H7 (cell line): Measurements from ENCODE around the gene PLEKHG5. TPM values are rescaled to one million over a fixed set of nuclear protein-coding genes. Genes with fewer than 3 reads are reported as not detected.

Source experiments
- DNase-seq: peaks from one replicate; pipeline ENCODE4 v3.0.0; 2012
- H3K27me3 ChIP-seq: 2 replicates; pipeline ENCODE4 v1.6.0; 2011; ENCODE audit warnings: mild to moderate bottlenecking, low read length; ENCODE audit not compliant: control insufficient read depth, insufficient read depth
- H3K36me3 ChIP-seq: replicated peaks from 2 replicates; pipeline ENCODE4 v1.5.1; 2011; ENCODE audit warnings: low read length; ENCODE audit not compliant: control insufficient read depth, insufficient read depth
- H3K4me3 ChIP-seq: 2 replicates; pipeline ENCODE4 v1.5.1; 2011; ENCODE audit warnings: low read depth, mild to moderate bottlenecking, control low read depth, low read length, moderate library complexity; ENCODE audit not compliant: insufficient read depth
- total RNA-seq: library from RNA; depleted of rRNA; stranded (reverse); fragments of >200 nt; shearing (Covaris generic); gene quantifications from 2 replicates; pipeline ENCODE4 v1.2.3, GENCODE V29; 2014; rRNA removed

Gene PLEKHG5
- 17.2 and 27.4 TPM in 2 replicates for total RNA-seq

DNA sequence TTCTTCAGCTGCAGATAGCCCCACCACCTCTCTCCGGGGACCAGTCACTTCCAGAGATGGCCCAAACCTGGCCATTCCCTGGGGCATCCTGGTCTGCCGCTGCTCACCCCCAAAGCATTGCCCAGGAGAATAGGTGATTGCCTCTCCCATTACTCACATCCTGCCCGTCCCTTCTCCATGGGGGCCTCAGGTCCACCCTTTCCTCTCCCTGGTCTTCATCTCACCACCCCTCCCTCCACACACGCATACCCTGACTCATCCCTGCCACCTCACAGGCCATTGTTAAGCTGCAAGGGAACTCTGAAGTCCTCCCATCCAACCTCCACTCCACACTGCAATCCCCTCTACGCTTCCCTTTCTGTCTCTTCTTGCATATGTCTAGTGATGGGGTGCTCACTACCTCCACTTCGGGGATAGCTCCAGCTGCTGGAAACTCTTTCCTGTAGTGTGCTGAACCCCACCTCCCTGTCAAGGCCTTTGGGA is at the start of gene PLEKHG5:
PLEKHG5 (minus strand) TSS at position 188 of the 483 bp plus-strand sequence. CDS start 14,096 bp downstream, outside the sequence.
- no peak for DNase-seq
- Histone ChIP-seq H3K27me3 (peaks cover 9% of the 10 kb centered on the region), H3K4me3 (peak within 1 kb of the TSS; percentile 74), H3K36me3 (no peaks in the 10 kb centered on the region)

GRCh38 chr1:6538956-6539355 is 47.5 kb upstream of the PLEKHG5 start:
- H3K4me3 ChIP-seq: no peak overlapping the region
- H3K27me3 ChIP-seq: no peaks in the 10 kb centered on the region
- peaks cover 7% of the 10 kb centered on the region for H3K36me3 ChIP-seq
- DNase-seq: no peak

GRCh38 chr1:6536291-6536690 is 44.8 kb upstream of the PLEKHG5 start:
- DNase-seq: no peak
- no peak overlapping the region for H3K4me3 ChIP-seq
- peaks cover 14% of the 10 kb centered on the region for H3K36me3 ChIP-seq
- no peaks in the 10 kb centered on the region for H3K27me3 ChIP-seq

DNA sequence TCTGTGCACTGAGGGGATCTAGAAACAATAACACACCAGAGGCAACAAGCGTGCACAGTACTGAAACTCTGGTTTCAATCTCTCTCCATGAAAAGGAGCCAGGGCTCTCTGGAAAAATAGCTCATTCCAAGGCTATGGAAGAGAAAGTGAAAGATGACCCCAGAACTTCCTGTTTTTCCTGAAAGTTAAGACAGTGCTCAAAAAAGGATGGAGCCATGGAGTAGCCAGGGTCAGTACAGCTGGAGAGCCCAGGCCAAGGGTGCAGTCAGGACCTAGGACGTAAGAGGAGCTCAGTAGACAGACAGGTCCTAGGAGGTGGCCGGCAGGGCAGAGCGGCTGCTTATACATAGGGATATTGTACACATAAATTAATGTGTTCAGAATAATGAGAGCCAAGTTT is 43.7 kb upstream of the PLEKHG5 start:
- Histone ChIP-seq H3K36me3 (peaks cover 19% of the 10 kb centered on the region), H3K27me3 (no peaks in the 10 kb centered on the region), H3K4me3 (no peak overlapping the region)
- DNase-seq: no peak

- H3K4me3 ChIP-seq: no peak overlapping the region
- no peaks in the 10 kb centered on the region for H3K27me3 ChIP-seq
- no peak for DNase-seq
- H3K36me3 ChIP-seq: peaks cover 19% of the 10 kb centered on the region
These were observed 42.9 kb upstream of the PLEKHG5 start for GRCh38 chr1:6534248-6534822.

GRCh38 chr1:6531996-6532395 is 40.5 kb upstream of the PLEKHG5 start:
- H3K27me3 ChIP-seq: no peaks in the 10 kb centered on the region
- DNase-seq: no peak
- peaks cover 29% of the 10 kb centered on the region for H3K36me3 ChIP-seq
- no peak overlapping the region for H3K4me3 ChIP-seq

- H3K36me3 ChIP-seq: peaks cover 35% of the 10 kb centered on the region
- no peak for DNase-seq
- no peaks in the 10 kb centered on the region for H3K27me3 ChIP-seq
- H3K4me3 ChIP-seq: no peak overlapping the region
These were observed 39.2 kb upstream of the PLEKHG5 start for GRCh38 chr1:6530504-6531160.

DNA sequence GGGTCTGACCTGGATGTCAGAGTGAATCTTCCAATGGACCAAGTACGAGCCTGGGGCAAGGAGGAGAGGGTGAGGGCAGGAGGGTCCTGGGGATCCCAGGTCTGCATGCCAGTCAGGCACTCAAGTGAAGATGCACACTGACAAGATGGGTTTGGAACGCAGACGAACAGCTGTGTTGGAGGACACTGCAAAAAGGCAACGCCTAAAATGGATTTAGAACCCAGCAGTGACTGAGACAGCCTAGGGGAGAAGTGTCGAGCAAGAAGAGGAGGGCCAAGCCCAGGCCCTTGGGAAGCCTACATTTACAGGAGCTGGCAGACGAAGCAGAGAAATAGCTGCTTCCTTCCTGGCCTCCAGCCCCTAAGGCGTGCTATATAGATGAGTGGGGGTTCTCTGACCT is 37.0 kb upstream of the PLEKHG5 start:
- Histone ChIP-seq H3K4me3 (no peak overlapping the region), H3K27me3 (no peaks in the 10 kb centered on the region), H3K36me3 (peaks cover 36% of the 10 kb centered on the region)
- no peak for DNase-seq

DNA sequence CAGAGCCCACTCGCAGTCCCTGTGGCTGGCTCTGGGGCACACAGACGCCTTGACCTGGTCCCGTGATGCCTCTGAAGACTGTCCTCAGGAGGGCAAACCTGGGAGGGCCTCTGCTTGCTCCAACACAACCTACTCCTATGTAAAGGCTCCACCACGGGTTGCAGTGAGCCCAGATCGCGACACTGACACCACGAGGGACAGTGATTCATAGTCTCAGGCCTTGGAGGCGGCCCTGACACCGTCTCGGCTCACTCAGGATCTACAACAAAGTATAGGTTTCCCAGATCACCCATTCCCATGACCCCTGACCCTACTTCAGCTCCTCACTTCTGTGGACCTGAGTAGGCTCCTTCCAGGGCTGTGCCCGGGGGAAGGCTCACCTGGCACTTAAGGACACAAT is 34.8 kb upstream of the PLEKHG5 start:
- peaks cover 23% of the 10 kb centered on the region for H3K36me3 ChIP-seq
- DNase-seq: no peak
- no peaks in the 10 kb centered on the region for H3K27me3 ChIP-seq
- no peak overlapping the region for H3K4me3 ChIP-seq

GRCh38 chr1:6523566-6523965 is 32.1 kb upstream of the PLEKHG5 start:
- H3K27me3 ChIP-seq: no peaks in the 10 kb centered on the region

GRCh38 chr1:6521536-6521935 is 30.1 kb upstream of the PLEKHG5 start:
- H3K27me3 ChIP-seq: no peaks in the 10 kb centered on the region
- no peak for DNase-seq

More at GRCh38 chr1:6523566-6523965, 32.1 kb upstream of the PLEKHG5 start:
- DNase-seq: peak; percentile 89
- Histone ChIP-seq H3K36me3 (peaks cover 14% of the 10 kb centered on the region), H3K4me3 (no peak overlapping the region)

GRCh38 chr1:6519935-6520671 is 28.6 kb upstream of the PLEKHG5 start:
- DNase-seq: peak; percentile 93
- Histone ChIP-seq H3K4me3 (no peak overlapping the region), H3K36me3 (no peaks in the 10 kb centered on the region), H3K27me3 (no peaks in the 10 kb centered on the region)

More at GRCh38 chr1:6521536-6521935, 30.1 kb upstream of the PLEKHG5 start:
- peaks cover 7% of the 10 kb centered on the region for H3K36me3 ChIP-seq
- H3K4me3 ChIP-seq: no peak overlapping the region

DNA sequence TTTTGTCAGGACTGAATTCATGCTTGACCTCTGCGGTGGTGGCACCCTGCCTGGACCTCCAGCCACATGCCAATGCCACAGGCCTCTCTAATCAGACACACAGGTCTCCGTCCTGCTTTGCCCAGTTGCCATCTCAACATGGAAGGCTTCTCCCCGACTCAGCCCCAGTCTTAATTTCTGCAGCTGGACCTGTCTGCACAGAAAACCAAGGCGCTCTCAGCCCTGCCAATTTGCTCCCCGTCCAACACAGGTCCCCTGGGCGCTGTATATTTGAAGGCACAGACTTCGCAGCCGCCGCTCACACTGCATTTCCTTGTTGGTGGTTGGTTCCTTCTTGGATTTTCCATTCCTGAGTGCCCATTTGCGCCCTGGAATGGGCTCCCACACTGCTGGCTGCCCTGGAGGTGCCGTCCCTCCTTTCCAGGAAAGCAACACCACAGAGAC is 28.0 kb upstream of the PLEKHG5 start:
- Histone ChIP-seq H3K4me3 (no peak overlapping the region), H3K27me3 (no peaks in the 10 kb centered on the region), H3K36me3 (no peaks in the 10 kb centered on the region)
- no peak for DNase-seq

DNA sequence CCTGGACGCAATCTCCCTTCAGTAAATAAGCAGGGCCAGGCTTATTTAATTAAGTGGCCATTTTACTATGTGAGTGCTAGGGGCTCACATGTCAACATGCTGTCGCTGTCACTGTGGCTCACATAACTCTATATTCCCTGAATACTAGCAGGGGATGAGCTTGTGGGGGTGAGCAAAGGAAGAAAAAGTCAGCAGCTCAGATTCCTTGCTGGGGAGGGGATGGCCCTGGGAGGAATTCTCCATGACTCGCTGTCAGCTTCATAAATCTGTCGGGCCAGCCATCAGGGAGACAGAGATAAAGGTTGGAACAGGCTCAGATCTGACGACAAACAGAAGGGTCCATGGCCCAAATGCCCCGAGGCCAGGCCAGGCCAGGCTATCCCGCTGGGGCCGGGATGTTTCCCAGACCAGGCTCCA is 26.0 kb upstream of the PLEKHG5 start:
- no peaks in the 10 kb centered on the region for H3K27me3 ChIP-seq
- no peak for DNase-seq

DNA sequence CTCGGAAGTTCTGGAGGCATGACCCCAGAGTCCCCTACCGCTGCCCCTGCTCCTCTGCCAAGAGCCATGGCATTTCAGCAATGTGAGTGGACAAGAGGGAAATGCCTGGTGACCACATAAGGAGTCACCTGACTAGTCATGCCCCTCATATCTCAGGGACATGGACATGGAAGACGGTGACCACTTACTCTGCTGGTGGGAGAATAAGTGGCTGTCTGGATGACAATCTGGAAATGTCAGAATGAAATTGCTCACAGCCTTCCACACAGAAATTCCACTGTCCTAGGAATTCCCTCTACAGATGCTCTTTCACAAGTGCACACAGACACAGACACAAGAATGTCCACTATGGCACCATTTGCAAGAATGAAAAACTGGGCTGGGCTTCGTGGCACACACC is 24.3 kb upstream of the PLEKHG5 start:
- Histone ChIP-seq H3K4me3 (no peak overlapping the region), H3K36me3 (no peaks in the 10 kb centered on the region)
- no peak for DNase-seq

More for the DNA sequence above, 26.0 kb upstream of the PLEKHG5 start:
- Histone ChIP-seq H3K36me3 (no peaks in the 10 kb centered on the region), H3K4me3 (no peak overlapping the region)

More for the DNA sequence above, 24.3 kb upstream of the PLEKHG5 start:
- H3K27me3 ChIP-seq: no peaks in the 10 kb centered on the region
